ENCODE results near the gene PAXX.

Gene PAXX

GRCh38 chr9:136991993-136992818 lies at the start of gene PAXX:
PAXX (plus strand) TSS chr9:136992422; CDS start chr9:136992444, 22 bp downstream.
- peak; percentile 94 for DNase-seq

- no peak for DNase-seq
Measured at GRCh38 chr9:136942881-136943230, 49.4 kb upstream of the PAXX start.

- no peak for DNase-seq
Measured at GRCh38 chr9:136943291-136944211, 48.7 kb upstream of the PAXX start.

- DNase-seq: no peak
Measured at GRCh38 chr9:136944212-136944518, 48.1 kb upstream of the PAXX start.

GRCh38 chr9:136944519-136945332 lies 47.5 kb upstream of the PAXX start, which contains the start of the genes C8G and FBXW5:
C8G (plus strand) TSS chr9:136945243; CDS start chr9:136945321, 78 bp downstream.
FBXW5 (minus strand) TSS chr9:136944738; CDS start chr9:136944083, 655 bp downstream.
- DNase-seq: peak; percentile 94

- DNase-seq: no peak
Measured at GRCh38 chr9:136945333-136946227, 46.6 kb upstream of the PAXX start.

GRCh38 chr9:136946228-136947027 lies 45.8 kb upstream of the PAXX start:
- no peak for DNase-seq

GRCh38 chr9:136947028-136947891 lies 45.0 kb upstream of the PAXX start:
- no peak for DNase-seq

- peak; percentile 12 for DNase-seq
Measured at GRCh38 chr9:136947955-136948510, 44.2 kb upstream of the PAXX start.

GRCh38 chr9:136949239-136949816 lies 42.9 kb upstream of the PAXX start:
- DNase-seq: no peak

- peak; percentile 96 for DNase-seq
Measured at GRCh38 chr9:136949817-136950655, 42.2 kb upstream of the PAXX start.

GRCh38 chr9:136950656-136951276 lies 41.5 kb upstream of the PAXX start:
- DNase-seq: no peak

GRCh38 chr9:136951541-136952320 lies 40.5 kb upstream of the PAXX start, which contains the start of gene LCN12:
LCN12 (plus strand) TSS chr9:136952273; CDS start chr9:136952328, 55 bp downstream.
- DNase-seq: no peak

- DNase-seq: no peak
Measured at GRCh38 chr9:136952321-136952850, 39.8 kb upstream of the PAXX start.

GRCh38 chr9:136952876-136953770 lies 39.1 kb upstream of the PAXX start:
- DNase-seq: no peak
